Activated CD8-positive, alpha-beta memory T cell treated with anti-CD3 and anti-CD28 coated beads, Interleukin-2, amount 10 ng/mL, durations not matched to agents 7 days and 5 days (primary cell): Measurements from ENCODE around the gene SH2D3C. TPM values are rescaled to one million over a fixed set of nuclear protein-coding genes. Genes with fewer than 3 reads are reported as not detected.

Experiments
- ATAC-seq: fragments of 150-1000 bp; cut with Tn5 transposase; one replicate; pipeline ENCODE4 v1.10.0; 2021; ENCODE audit warnings: moderate library complexity
- CTCF ChIA-PET: fragments of 350-600 bp; sonication (Branson Sonifier 250); formaldehyde crosslinking; loops from one replicate; lab custom pipeline; 2021; ENCODE audit warnings: antibody characterized with exemption; lab: Charles Lee
- DNase-seq: peaks from one replicate; pipeline ENCODE4 v3.0.0-alpha.2; 2020
- H3K27ac Mint-ChIP-seq: one replicate; pipeline ENCODE4 v1.8.0; 2021; ENCODE audit warnings: mild to moderate bottlenecking, mixed read lengths
- H3K27me3 Mint-ChIP-seq: one replicate; pipeline ENCODE4 v1.8.0; 2021; ENCODE audit warnings: mixed read lengths
- H3K36me3 Mint-ChIP-seq: one replicate; pipeline ENCODE4 v1.8.0; 2021; ENCODE audit warnings: mild to moderate bottlenecking, mixed read lengths
- H3K4me1 Mint-ChIP-seq: one replicate; pipeline ENCODE4 v1.8.0; 2021; ENCODE audit warnings: mixed read lengths
- H3K4me3 Mint-ChIP-seq: one replicate; pipeline ENCODE4 v1.8.0; 2021; ENCODE audit warnings: mild to moderate bottlenecking, moderate library complexity, mixed read lengths
- H3K9me3 Mint-ChIP-seq: one replicate; pipeline ENCODE4 v1.8.0; 2022; ENCODE audit warnings: low read depth, mixed read lengths
- total RNA-seq, 2 experiments: library from RNA; stranded (reverse); gene quantifications; one replicate each; pipeline ENCODE4 v1.2.3, GENCODE V29; 2021

The SH2D3C gene
- total RNA-seq, 2 experiments from 2014 or later: 75.2 to 87.8 TPM

DNA sequence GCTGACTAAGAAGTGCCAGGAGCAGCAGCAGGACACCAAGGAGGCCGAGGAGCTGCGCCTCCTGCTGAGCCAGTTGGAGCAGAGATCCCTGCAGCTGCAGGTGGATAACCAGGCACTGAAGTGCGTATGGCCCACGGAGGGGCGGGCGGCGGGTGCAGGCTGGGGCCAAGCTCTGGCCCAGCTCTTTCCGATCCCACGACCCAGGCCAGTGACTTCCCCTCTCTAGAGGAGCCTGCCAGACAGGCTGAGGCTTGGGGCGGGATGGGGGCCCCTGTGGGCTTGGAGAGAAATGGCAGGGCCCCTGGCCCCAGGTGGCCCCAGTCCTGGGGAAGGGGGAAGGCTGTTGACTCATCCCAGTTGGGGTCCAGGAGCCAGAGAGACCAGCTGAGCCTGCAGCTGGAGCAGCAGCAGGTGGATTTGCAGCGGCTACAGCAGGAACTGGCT lies 66.6 kb downstream of the SH2D3C start:
- CTCF ChIA-PET: interaction anchor here (0.7 to 2.6 kb wide), 4 partner anchors 23 to 99 kb away, joined by 3 to 17 read pairs (median 4); partner anchors contain the start of gene TOR2A
- H3K27me3 Mint-ChIP-seq: no peaks in the 10 kb centered on the region
- H3K4me3 Mint-ChIP-seq: no peak overlapping the region
- DNase-seq: no peak
- peaks cover 39% of the 10 kb centered on the region for H3K4me1 Mint-ChIP-seq
- H3K36me3 Mint-ChIP-seq: no peaks in the 10 kb centered on the region
- ATAC-seq: no peak
- H3K9me3 Mint-ChIP-seq: no peaks in the 10 kb centered on the region
- no peak overlapping the region for H3K27ac Mint-ChIP-seq

DNA sequence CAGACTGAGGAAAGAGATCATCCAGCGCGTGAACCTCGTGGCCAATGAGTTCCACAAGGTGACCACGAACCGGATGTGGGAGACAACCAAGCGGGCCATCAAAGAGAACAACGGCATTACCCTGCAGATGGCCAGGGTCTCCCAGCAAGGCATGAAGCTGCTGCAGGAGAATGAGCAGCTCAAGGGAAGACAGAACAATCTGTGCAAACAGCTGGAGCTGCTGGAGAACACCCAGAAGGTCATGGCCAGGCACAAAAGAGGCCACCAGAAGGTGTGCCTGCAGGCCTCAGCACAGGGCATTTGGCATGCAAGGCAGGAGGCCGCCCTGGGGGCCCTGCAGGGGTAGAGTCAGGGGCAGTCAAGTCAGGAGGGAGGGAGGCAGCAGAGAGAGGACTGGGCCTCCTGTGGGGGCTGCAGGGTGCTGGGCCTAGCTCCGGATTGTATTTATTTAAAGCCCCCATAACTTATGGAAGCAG lies 67.2 kb downstream of the SH2D3C start:
- no peaks in the 10 kb centered on the region for H3K27me3 Mint-ChIP-seq
- no peak for ATAC-seq
- DNase-seq: peak; percentile 67
- peak overlapping the region; percentile 66 for H3K27ac Mint-ChIP-seq
- H3K4me1 Mint-ChIP-seq: peaks cover 39% of the 10 kb centered on the region
- H3K4me3 Mint-ChIP-seq: no peak overlapping the region
- H3K9me3 Mint-ChIP-seq: no peaks in the 10 kb centered on the region
- H3K36me3 Mint-ChIP-seq: no peaks in the 10 kb centered on the region
- CTCF ChIA-PET: interaction anchor here (0.7 to 2.6 kb wide), 4 partner anchors 23 to 98 kb away, joined by 3 to 17 read pairs (median 4); partner anchors contain the start of gene TOR2A

DNA sequence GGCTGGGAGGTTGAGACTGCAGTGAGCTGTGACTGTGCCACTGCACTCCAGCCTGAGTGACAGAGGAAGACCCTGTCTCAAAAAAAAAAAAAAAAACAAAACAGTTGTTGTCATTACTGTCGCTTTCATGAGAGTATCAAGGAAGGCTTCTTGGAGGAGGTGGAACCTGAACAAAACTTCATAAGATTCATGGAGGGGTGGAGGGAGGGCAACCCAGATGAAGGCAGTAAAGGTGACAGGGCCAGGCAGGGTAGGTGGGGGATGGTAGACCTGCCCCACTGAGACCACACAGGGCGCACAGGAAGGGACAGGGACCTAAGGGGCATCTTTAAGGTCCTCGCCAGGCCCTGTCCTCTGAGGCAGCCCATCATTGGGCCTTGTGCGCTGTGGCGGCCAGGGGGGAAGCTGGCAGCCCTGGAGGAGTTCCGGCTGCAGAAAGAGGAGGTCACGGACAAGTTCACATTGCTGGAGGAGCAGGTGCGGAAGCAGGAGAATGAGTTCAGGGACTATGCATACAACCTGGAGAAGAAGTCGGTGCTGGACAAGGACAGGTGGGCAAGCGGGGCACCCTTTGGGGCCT lies 68.2 kb downstream of the SH2D3C start:
- CTCF ChIA-PET: interaction anchor here (1.7 to 2.6 kb wide), 2 partner anchors 24 to 159 kb away, joined by 9 to 17 read pairs; partner anchors contain the start of gene TOR2A
- no peaks in the 10 kb centered on the region for H3K36me3 Mint-ChIP-seq
- no peaks in the 10 kb centered on the region for H3K9me3 Mint-ChIP-seq
- H3K4me1 Mint-ChIP-seq: peaks cover 33% of the 10 kb centered on the region
- ATAC-seq: no peak
- DNase-seq: no peak
- H3K27me3 Mint-ChIP-seq: no peaks in the 10 kb centered on the region
- no peak overlapping the region for H3K4me3 Mint-ChIP-seq
- no peak overlapping the region for H3K27ac Mint-ChIP-seq

- DNase-seq (no peak), ATAC-seq (no peak)
- Mint-ChIP-seq H3K9me3 (no peaks in the 10 kb centered on the region), H3K27ac (no peak overlapping the region), H3K4me3 (no peak overlapping the region), H3K27me3 (no peaks in the 10 kb centered on the region), H3K4me1 (peaks cover 30% of the 10 kb centered on the region), H3K36me3 (no peaks in the 10 kb centered on the region)
- CTCF ChIA-PET: interaction anchor here (1.0 to 4.6 kb wide), 3 partner anchors 25 to 161 kb away, joined by 3 to 28 read pairs (median 9); partner anchors contain the start of gene TOR2A
Observed at GRCh38 chr9:127708952-127709587, 69.4 kb downstream of the SH2D3C start.

DNA sequence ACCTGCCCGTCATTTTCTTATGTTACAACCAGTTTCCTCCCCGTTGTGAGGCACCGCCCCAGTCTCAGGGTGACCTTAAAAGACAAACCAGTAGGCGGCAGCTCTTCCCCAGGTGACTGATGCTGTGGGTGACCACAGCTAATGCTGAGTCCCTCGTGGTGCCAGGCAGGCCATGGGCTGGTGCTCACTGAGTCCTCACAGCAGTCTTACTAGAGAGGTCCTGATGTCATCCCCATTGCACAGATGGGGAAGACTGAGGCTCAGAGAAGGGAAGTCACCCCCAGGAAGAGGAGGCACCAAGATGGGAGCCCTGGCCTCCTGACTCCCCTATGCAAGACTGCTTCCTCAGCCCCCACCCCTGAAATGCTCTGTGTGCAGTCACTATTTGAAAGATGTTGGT lies 70.7 kb downstream of the SH2D3C start:
- no peak overlapping the region for H3K27ac Mint-ChIP-seq
- H3K4me3 Mint-ChIP-seq: no peak overlapping the region
- no peaks in the 10 kb centered on the region for H3K27me3 Mint-ChIP-seq
- CTCF ChIA-PET: interaction anchor here (0.7 to 4.6 kb wide), 2 partner anchors 22 to 27 kb away, joined by 3 to 28 read pairs; partner anchors contain the start of gene TOR2A
- no peaks in the 10 kb centered on the region for H3K9me3 Mint-ChIP-seq
- no peaks in the 10 kb centered on the region for H3K36me3 Mint-ChIP-seq
- ATAC-seq: peak; percentile 74
- DNase-seq: peak; percentile 77
- H3K4me1 Mint-ChIP-seq: peaks cover 36% of the 10 kb centered on the region

GRCh38 chr9:127706836-127707241 lies 71.6 kb downstream of the SH2D3C start, which contains the start of gene CFAP157:
TSS of gene CFAP157 (plus strand) at chr9:127706988. CDS start at chr9:127707032, 44 bp downstream.
- ATAC-seq (no peak), DNase-seq (no peak)
- Mint-ChIP-seq H3K27me3 (no peaks in the 10 kb centered on the region), H3K27ac (peak within 1 kb of the TSS; percentile 70), H3K36me3 (no peaks in the 10 kb centered on the region), H3K4me1 (peaks cover 36% of the 10 kb centered on the region), H3K4me3 (no peak within 1 kb of the TSS), H3K9me3 (no peaks in the 10 kb centered on the region)
- CTCF ChIA-PET: interaction anchor here (0.9 to 4.6 kb wide), 3 partner anchors 26 to 214 kb away, joined by 3 to 28 read pairs (median 3); partner anchors contain the start of gene TOR2A

- no peak overlapping the region for H3K4me3 Mint-ChIP-seq
- ATAC-seq (no peak), DNase-seq (no peak)
- CTCF ChIA-PET: interaction anchor here (1.1 to 4.6 kb wide), 3 partner anchors 26 to 29 kb away, joined by 3 to 28 read pairs (median 3); partner anchors contain the start of gene TOR2A
- H3K27me3 Mint-ChIP-seq: no peaks in the 10 kb centered on the region
- no peaks in the 10 kb centered on the region for H3K36me3 Mint-ChIP-seq
- no peaks in the 10 kb centered on the region for H3K9me3 Mint-ChIP-seq
- H3K4me1 Mint-ChIP-seq: peaks cover 27% of the 10 kb centered on the region
- peak overlapping the region; percentile 70 for H3K27ac Mint-ChIP-seq
Observed at GRCh38 chr9:127705577-127706379, 72.7 kb downstream of the SH2D3C start.

GRCh38 chr9:127703289-127703946 lies 75.0 kb downstream of the SH2D3C start:
- Mint-ChIP-seq H3K36me3 (no peaks in the 10 kb centered on the region), H3K4me3 (no peak overlapping the region), H3K4me1 (peaks cover 32% of the 10 kb centered on the region), H3K27ac (no peak overlapping the region), H3K9me3 (no peaks in the 10 kb centered on the region), H3K27me3 (no peaks in the 10 kb centered on the region)
- no peak for ATAC-seq
- DNase-seq: no peak
- CTCF ChIA-PET: interaction anchor here (1.3 to 1.6 kb wide), 2 partner anchors 12 to 218 kb away, joined by 3 read pairs; partner anchors contain the start of genes PTRH1 and TTC16

DNA sequence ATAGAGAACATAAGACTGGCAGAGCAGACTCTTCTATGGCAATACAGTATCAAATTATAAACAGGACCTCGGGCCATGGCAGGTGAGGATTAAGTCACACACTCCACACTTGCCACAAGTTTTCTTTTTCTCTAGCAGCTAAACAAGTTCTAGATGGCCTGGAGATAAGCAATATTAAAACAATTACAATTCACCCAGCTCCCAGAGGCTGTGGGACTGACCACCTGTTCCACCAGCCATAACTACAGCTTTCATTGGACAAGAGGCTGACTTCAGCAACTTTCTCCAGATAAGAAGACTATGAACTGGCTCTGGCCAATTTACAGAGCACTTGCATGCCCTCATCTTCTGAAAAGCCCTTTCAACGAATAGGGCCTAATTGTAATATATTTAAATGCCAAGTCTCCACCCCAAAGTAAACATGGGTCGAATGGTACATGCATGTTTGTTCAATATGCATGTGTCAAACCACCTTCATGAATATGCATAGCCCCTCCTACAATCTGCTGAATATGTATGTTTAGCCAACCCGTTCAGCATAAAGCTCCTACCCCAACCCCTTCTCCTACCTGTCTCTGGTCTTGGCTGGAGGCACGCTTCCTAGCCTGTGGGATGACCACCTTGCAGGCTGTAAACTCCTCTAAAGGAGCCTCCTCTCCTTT lies 77.7 kb downstream of the SH2D3C start:
- H3K9me3 Mint-ChIP-seq: no peaks in the 10 kb centered on the region
- CTCF ChIA-PET: interaction anchor here (1.1 to 2.4 kb wide), 2 partner anchors 24 to 34 kb away, joined by 3 to 7 read pairs; partner anchors contain the start of gene TOR2A
- H3K36me3 Mint-ChIP-seq: peaks cover 2% of the 10 kb centered on the region
- no peak overlapping the region for H3K27ac Mint-ChIP-seq
- no peak for ATAC-seq
- no peak overlapping the region for H3K4me3 Mint-ChIP-seq
- no peaks in the 10 kb centered on the region for H3K27me3 Mint-ChIP-seq
- H3K4me1 Mint-ChIP-seq: peaks cover 21% of the 10 kb centered on the region
- no peak for DNase-seq

DNA sequence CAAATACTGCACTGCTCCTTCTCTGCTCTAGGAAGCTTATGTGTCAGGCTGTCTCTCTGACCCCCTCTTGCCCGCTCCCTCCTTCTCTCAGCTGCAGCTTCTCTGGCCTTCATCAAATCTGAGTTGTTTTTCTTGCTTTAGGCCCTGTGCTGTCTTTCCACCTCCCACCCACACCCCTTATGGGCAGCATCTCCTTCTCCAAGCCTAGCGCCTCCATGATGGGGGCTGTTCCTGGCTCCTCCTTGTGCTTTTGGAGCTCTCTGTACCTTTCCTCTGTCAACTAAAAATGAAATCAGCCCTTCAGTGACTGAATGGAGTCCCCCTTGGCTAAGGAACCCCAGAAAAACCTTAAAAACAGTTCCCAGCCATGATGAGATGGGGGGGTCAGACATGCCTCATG lies 78.3 kb downstream of the SH2D3C start:
- H3K4me1 Mint-ChIP-seq: peaks cover 21% of the 10 kb centered on the region
- CTCF ChIA-PET: interaction anchor here (1.1 to 2.4 kb wide), 2 partner anchors 24 to 35 kb away, joined by 3 to 7 read pairs; partner anchors contain the start of gene TOR2A
- H3K4me3 Mint-ChIP-seq: peak overlapping the region; percentile 3
- ATAC-seq (no peak), DNase-seq (no peak)
- peaks cover 2% of the 10 kb centered on the region for H3K36me3 Mint-ChIP-seq
- H3K27ac Mint-ChIP-seq: no peak overlapping the region
- H3K9me3 Mint-ChIP-seq: no peaks in the 10 kb centered on the region
- H3K27me3 Mint-ChIP-seq: no peaks in the 10 kb centered on the region

DNA sequence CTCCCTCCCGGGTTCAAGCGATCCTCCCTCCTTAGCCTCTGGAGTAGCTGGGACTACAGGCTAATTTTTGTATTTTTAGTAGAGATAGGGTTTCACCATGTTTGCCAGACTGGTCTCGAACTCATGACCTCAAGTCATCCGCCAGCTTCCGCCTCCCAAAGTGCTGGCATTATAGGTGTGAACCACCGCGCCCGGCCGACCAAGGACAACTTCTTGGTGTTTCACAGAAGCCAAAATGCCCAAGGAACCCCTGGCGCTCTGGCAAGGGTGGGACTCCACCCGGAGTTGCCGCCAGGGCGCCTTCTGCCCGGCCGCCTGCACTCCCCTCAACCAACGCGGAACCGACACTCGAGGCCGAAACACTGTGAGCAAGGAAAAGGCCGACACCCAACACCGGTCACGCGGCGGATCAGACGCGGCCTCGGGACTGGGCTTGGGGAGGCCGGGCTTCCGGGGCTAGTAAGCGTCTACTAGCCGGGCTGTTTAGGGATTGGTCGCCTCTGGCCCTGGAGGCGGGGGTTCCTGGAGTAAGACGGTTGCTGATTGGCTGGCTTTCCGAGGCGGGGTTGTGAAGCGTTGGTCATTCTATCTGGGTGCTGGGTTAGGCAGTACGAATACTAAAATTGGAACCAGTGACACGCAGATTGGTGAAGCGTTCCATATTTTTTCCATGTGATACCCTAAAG lies 79.3 kb downstream of the SH2D3C start:
- Mint-ChIP-seq H3K4me1 (peaks cover 21% of the 10 kb centered on the region), H3K36me3 (peaks cover 2% of the 10 kb centered on the region), H3K4me3 (peak overlapping the region; percentile 65), H3K9me3 (no peaks in the 10 kb centered on the region), H3K27ac (peak overlapping the region; percentile 73), H3K27me3 (no peaks in the 10 kb centered on the region)
- peak; percentile 100 for ATAC-seq
- CTCF ChIA-PET: interaction anchor here (0.7 to 2.4 kb wide), 2 partner anchors 36 to 223 kb away, joined by 3 to 7 read pairs; partner anchors contain the start of gene TOR2A
- DNase-seq: peak; percentile 94
